ENCODE measurements around the gene NPFFR1.

Gene NPFFR1

DNA sequence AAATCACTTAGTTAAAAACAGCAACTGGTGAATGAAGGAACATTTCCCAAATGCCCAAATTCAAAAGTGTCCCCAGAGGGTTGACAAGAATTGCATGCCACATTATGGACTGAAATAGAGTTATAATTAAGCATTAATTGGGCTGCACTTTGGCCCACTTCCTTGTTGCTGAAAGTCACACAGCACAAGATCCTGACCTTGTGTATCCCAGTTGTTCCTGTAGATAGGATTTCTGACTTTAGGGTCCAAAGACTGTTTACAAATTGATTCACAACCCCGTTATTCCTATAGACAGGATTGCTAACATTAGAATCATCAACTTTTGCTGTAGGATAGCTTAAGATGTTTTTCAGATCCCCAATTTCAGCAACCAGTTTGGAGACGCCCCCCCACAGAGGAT lies 31.5 kb upstream of the NPFFR1 start:
- DNase-seq (ENCODE audit: insufficient read length, low spot score) (no peak), FAIRE-seq (no peak)

GRCh38 chr10:70312972-70313371 lies 29.2 kb upstream of the NPFFR1 start:
- FAIRE-seq (no peak), DNase-seq (ENCODE audit: insufficient read length, low spot score) (no peak)
- TF ChIP-seq, protein P1, sequence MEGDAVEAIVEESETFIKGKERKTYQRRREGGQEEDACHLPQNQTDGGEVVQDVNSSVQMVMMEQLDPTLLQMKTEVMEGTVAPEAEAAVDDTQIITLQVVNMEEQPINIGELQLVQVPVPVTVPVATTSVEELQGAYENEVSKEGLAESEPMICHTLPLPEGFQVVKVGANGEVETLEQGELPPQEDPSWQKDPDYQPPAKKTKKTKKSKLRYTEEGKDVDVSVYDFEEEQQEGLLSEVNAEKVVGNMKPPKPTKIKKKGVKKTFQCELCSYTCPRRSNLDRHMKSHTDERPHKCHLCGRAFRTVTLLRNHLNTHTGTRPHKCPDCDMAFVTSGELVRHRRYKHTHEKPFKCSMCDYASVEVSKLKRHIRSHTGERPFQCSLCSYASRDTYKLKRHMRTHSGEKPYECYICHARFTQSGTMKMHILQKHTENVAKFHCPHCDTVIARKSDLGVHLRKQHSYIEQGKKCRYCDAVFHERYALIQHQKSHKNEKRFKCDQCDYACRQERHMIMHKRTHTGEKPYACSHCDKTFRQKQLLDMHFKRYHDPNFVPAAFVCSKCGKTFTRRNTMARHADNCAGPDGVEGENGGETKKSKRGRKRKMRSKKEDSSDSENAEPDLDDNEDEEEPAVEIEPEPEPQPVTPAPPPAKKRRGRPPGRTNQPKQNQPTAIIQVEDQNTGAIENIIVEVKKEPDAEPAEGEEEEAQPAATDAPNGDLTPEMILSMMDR (IDR thresholded peaks at IDR 0.05; ENCODE audit: insufficient read depth, missing control alignments) = no peak

More for the DNA sequence above, 31.5 kb upstream of the NPFFR1 start:
- TF ChIP-seq, protein P1 (IDR thresholded peaks at IDR 0.05; ENCODE audit: insufficient read depth, missing control alignments) = no peak

- FAIRE-seq (no peak), DNase-seq (ENCODE audit: insufficient read length, low spot score) (no peak)
- TF ChIP-seq, protein P1 (IDR thresholded peaks at IDR 0.05; ENCODE audit: insufficient read depth, missing control alignments) = no peak
Measured at GRCh38 chr10:70312249-70312648, 28.4 kb upstream of the NPFFR1 start.

GRCh38 chr10:70311698-70312097 lies 27.9 kb upstream of the NPFFR1 start:
- TF ChIP-seq, protein P1 (IDR thresholded peaks at IDR 0.05; ENCODE audit: insufficient read depth, missing control alignments) = no peak
- no peak for FAIRE-seq
- DNase-seq (ENCODE audit: insufficient read length, low spot score) = no peak

DNA sequence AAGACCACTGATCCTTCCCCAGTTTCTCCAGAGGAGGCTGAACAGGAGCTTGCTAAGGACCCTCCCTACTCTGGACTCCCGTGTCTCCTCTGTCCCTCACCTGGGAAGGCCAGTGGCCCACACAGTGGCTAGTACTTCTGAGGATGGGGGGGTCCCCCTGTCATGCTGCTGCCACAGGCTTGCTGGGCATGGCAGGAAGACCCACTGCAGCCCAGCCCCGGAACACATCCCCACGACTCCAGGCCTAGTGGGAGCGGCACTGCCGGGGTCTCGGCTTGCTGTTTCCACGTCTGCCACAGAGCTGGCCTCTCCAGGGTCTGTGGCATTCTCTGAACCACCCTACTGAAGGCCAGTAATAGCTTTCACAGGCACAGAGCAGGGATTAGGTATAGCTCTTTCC lies 25.9 kb upstream of the NPFFR1 start:
- FAIRE-seq (no peak), DNase-seq (ENCODE audit: insufficient read length, low spot score) (no peak)
- TF ChIP-seq, protein P1 (IDR thresholded peaks at IDR 0.05; ENCODE audit: insufficient read depth, missing control alignments) = no peak

GRCh38 chr10:70308121-70309060 lies 24.6 kb upstream of the NPFFR1 start:
- DNase-seq (ENCODE audit: insufficient read length, low spot score) = no peak
- TF ChIP-seq, protein P1 (IDR thresholded peaks at IDR 0.05; ENCODE audit: insufficient read depth, missing control alignments) = no peak
- FAIRE-seq = no peak

All from D721Med (cell line).